Measurements from ENCODE around the gene ARPC4. TPM values are rescaled to one million over a fixed set of nuclear protein-coding genes. Genes with fewer than 3 reads are reported as not detected.

Gene ARPC4
- total RNA-seq, 4 donors from 2014 or later = 104 to 189 (median 143) TPM

DNA sequence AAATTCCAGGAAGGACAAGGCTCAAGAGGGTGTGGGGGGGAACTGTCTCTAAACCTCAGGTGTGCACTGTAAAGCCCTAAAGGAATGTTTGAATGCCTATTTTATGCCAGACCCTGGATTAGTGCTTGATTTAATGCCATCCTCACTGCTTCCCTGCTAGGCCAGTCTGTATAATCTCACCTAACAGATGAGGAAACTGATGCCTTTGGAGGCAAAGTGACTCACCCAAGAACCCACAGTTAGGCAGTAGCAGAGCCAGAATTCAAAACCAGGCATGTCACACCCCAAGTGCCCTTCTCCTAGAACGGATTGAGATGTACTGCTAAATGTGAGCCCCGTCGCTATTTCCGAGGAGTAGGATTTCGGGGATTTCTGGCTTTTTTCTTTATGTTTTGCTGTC is 31.0 kb upstream of the ARPC4 start:
- no peak for DNase-seq
- H3K27ac ChIP-seq = no peak overlapping the region
- in situ Hi-C loops (cut with MboI; ENCODE audit: low pct_ligation_motif_present in 1 of 4, low pct_unique_long_range_greater_than_20kb in 1 of 4, low sequenced_read_pairs in 3 of 4) (no loop called here), intact Hi-C loops (cut with DNase I; ENCODE audit: low total_unique reads) (no loop called here)
- no peak for TF ChIP-seq POLR2AphosphoS5 (IDR thresholded peaks at IDR 0.05)
- TF ChIP-seq CTCF (IDR thresholded peaks at IDR 0.05) = no peak
- no peak for TF ChIP-seq EP300 (IDR thresholded peaks at IDR 0.05; ENCODE audit: low read depth)
- TF ChIP-seq POLR2A (IDR thresholded peaks at IDR 0.05) = no peak
- H3K9me3 ChIP-seq = no peaks in the 10 kb centered on the region
- peaks cover 0 to 2% (median 0%) of the 10 kb centered on the region in 4 donors for H3K4me1 ChIP-seq
- no peaks in the 10 kb centered on the region for H3K27me3 ChIP-seq
- no peak overlapping the region for H3K4me3 ChIP-seq
- peaks cover 0 to 12% (median 1%) of the 10 kb centered on the region in 4 donors for H3K36me3 ChIP-seq
- 96% methylated on average over 5 of the region's 5 CpGs; no CpG with 5 or more reads in 1 of the 2 donors for WGBS, 2 donors (ENCODE audit: low coverage in 1 of 2)

GRCh38 chr3:9762871-9763270 is 30.0 kb upstream of the ARPC4 start:
- WGBS, 2 donors (ENCODE audit: low coverage in 1 of 2) = 93% methylated on average over 8 of the region's 8 CpGs; no CpG with 5 or more reads in 1 of the 2 donors
- H3K9me3 ChIP-seq = no peaks in the 10 kb centered on the region
- H3K27me3 ChIP-seq = no peaks in the 10 kb centered on the region
- in situ Hi-C loops (cut with MboI; ENCODE audit: low pct_ligation_motif_present in 1 of 4, low pct_unique_long_range_greater_than_20kb in 1 of 4, low sequenced_read_pairs in 3 of 4) (no loop called here), intact Hi-C loops (cut with DNase I; ENCODE audit: low total_unique reads) (no loop called here)
- peaks cover 0 to 6% (median 0%) of the 10 kb centered on the region in 4 donors for H3K36me3 ChIP-seq
- no peak overlapping the region for H3K27ac ChIP-seq
- H3K4me1 ChIP-seq = peaks cover 0 to 9% (median 4%) of the 10 kb centered on the region in 4 donors
- H3K4me3 ChIP-seq = no peak overlapping the region
- no peak for DNase-seq
- TF ChIP-seq POLR2AphosphoS5 (IDR thresholded peaks at IDR 0.05) = no peak
- TF ChIP-seq POLR2A (IDR thresholded peaks at IDR 0.05) = no peak
- TF ChIP-seq EP300 (IDR thresholded peaks at IDR 0.05; ENCODE audit: low read depth) = no peak
- TF ChIP-seq CTCF (IDR thresholded peaks at IDR 0.05) = no peak

DNA sequence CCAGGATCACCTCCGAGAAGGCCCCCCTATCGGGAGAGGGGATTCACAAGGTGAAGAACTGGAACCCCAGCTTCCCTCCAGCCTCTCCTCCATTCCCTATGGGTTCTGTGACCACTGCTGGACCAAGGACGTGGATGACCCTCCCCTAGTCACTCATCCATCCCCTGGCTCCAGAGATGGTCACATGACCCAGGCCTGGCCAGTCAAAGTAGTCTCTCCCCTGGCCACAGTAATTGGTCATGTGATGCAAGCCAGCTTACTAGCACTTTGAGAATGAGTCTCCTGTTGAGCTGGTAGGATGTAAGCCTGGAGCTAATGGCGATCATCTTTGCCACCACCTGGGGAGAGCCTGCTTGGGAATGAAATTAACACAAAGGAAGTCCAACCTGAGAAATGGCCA is 27.0 kb upstream of the ARPC4 start:
- Histone ChIP-seq H3K9me3 (no peaks in the 10 kb centered on the region), H3K4me3 (no peak overlapping the region), H3K27ac (no peak overlapping the region), H3K27me3 (no peaks in the 10 kb centered on the region), H3K36me3 (no peaks in the 10 kb centered on the region), H3K4me1 (peaks cover 10 to 36% (median 29%) of the 10 kb centered on the region in 4 donors)
- TF ChIP-seq CTCF (IDR thresholded peaks at IDR 0.05) (no peak), POLR2AphosphoS5 (IDR thresholded peaks at IDR 0.05) (no peak), POLR2A (IDR thresholded peaks at IDR 0.05) (no peak), EP300 (IDR thresholded peaks at IDR 0.05; ENCODE audit: low read depth) (no peak)
- 95% methylated on average over 3 of the region's 4 CpGs; no CpG with 5 or more reads in 1 of the 2 donors for WGBS, 2 donors (ENCODE audit: low coverage in 1 of 2)
- intact Hi-C loops (cut with DNase I; ENCODE audit: low total_unique reads) = no loop called here
- no peak for DNase-seq
- in situ Hi-C loops (cut with MboI; ENCODE audit: low pct_ligation_motif_present in 1 of 4, low pct_unique_long_range_greater_than_20kb in 1 of 4, low sequenced_read_pairs in 3 of 4) = no loop called here

DNA sequence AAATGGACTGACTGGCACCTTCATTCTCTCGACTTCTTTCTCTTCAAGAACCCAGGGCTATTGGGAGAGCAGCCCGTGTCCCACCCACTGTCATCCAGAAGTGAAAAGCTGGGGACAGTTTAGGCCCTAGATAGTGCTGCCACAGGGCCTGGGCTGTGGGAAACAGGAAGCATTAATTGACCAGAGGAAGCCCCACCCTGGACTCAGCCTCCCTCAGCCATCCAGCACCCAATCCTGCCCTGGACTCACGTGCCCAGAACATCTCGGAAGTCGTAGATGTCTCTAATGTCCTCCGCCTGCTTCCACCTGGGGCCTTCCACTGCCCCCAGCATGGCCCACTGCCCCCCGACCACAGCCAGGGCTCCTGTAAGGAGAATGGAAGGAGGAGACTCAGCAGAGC is 25.5 kb upstream of the ARPC4 start:
- in situ Hi-C loops (cut with MboI; ENCODE audit: low pct_ligation_motif_present in 1 of 4, low pct_unique_long_range_greater_than_20kb in 1 of 4, low sequenced_read_pairs in 3 of 4) (no loop called here), intact Hi-C loops (cut with DNase I; ENCODE audit: low total_unique reads) (no loop called here)
- Histone ChIP-seq H3K9me3 (no peaks in the 10 kb centered on the region), H3K27ac (peak overlapping the region in 2 of 4 donors; percentile 17 to 21), H3K27me3 (no peaks in the 10 kb centered on the region), H3K4me3 (no peak overlapping the region), H3K36me3 (no peaks in the 10 kb centered on the region), H3K4me1 (peaks cover 10 to 38% (median 30%) of the 10 kb centered on the region in 4 donors)
- 71% methylated on average over 7 of the region's 7 CpGs; no CpG with 5 or more reads in 1 of the 2 donors for WGBS, 2 donors (ENCODE audit: low coverage in 1 of 2)
- no peak for DNase-seq
- TF ChIP-seq EP300 (IDR thresholded peaks at IDR 0.05; ENCODE audit: low read depth) (no peak), CTCF (IDR thresholded peaks at IDR 0.05) (no peak), POLR2A (IDR thresholded peaks at IDR 0.05) (no peak), POLR2AphosphoS5 (IDR thresholded peaks at IDR 0.05) (no peak)

Measured in transverse colon (tissue), 4 donors.